Uterus (tissue), 2 donors: Measurements from ENCODE around the gene MEMO1.

ENCODE experiments used
- CTCF ChIP-seq, 4 experiments: fragments of 200-600 bp in 2 of 4; fragments of 450-650 bp in 2 of 4; sonication (generic) in 2 of 4; IDR thresholded peaks; one replicate each; pipeline ENCODE4 v1.5.1; 2016 to 2019; ENCODE audit warnings: antibody characterized with exemption in 4 of 4, mild to moderate bottlenecking in 2 of 4, moderate library complexity in 1 of 4
- POLR2A ChIP-seq, 2 donors: fragments of 450-650 bp; IDR thresholded peaks; one replicate each; pipeline ENCODE4 v1.6.1; 2016; ENCODE audit warnings: antibody characterized with exemption in 2 of 2, mild to moderate bottlenecking in 1 of 2, moderate library complexity in 1 of 2

- TF ChIP-seq CTCF (IDR thresholded peaks at IDR 0.05) (no peak), POLR2A (IDR thresholded peaks at IDR 0.05) (no peak)
These were observed 179.2 kb downstream of the MEMO1 start for GRCh38 chr2:31831585-31831984.
